Activated CD4-positive, alpha-beta memory T cell treated with anti-CD3 and anti-CD28 coated beads, Interleukin-2, amount 10 ng/mL, durations not matched to agents 7 days and 5 days (primary cell): ENCODE results near the gene ZBTB17. TPM values are rescaled to one million over a fixed set of nuclear protein-coding genes. Genes with fewer than 3 reads are reported as not detected.
"Not testable (repeated sequence)": the region's sequence is repeated elsewhere in the genome, so short reads cannot be mapped to it uniquely, and the experiment has no call there.

Source experiments
- CTCF ChIA-PET: fragments of 350-600 bp; sonication (Branson Sonifier 250); formaldehyde crosslinking; loops from one replicate; lab custom pipeline; 2021; ENCODE audit warnings: antibody characterized with exemption, inconsistent platforms; lab: Charles Lee
- POLR2A ChIA-PET: fragments of 350-600 bp; sonication (Branson Sonifier 250); formaldehyde crosslinking; loops from one replicate; lab custom pipeline; 2021; ENCODE audit warnings: antibody characterized with exemption; lab: Charles Lee
- DNase-seq: peaks from one replicate; pipeline ENCODE4 v3.0.0-alpha.2; 2020
- H3K27ac Mint-ChIP-seq: one replicate; pipeline ENCODE4 v1.8.0; 2021; ENCODE audit warnings: mild to moderate bottlenecking, mixed read lengths
- H3K27me3 Mint-ChIP-seq: one replicate; pipeline ENCODE4 v1.8.0; 2021; ENCODE audit warnings: mixed read lengths
- H3K36me3 Mint-ChIP-seq: one replicate; pipeline ENCODE4 v1.8.0; 2021; ENCODE audit warnings: low read depth, mixed read lengths
- H3K4me1 Mint-ChIP-seq: one replicate; pipeline ENCODE4 v1.8.0; 2021; ENCODE audit warnings: mixed read lengths
- H3K4me3 Mint-ChIP-seq: one replicate; pipeline ENCODE4 v1.8.0; 2021; ENCODE audit warnings: mild to moderate bottlenecking, mixed read lengths
- H3K9me3 Mint-ChIP-seq: one replicate; pipeline ENCODE4 v1.8.0; 2021; ENCODE audit warnings: mixed read lengths
- total RNA-seq, 2 experiments: library from RNA; stranded (reverse); gene quantifications; one replicate each; pipeline ENCODE4 v1.2.3, GENCODE V29; 2021

Gene ZBTB17
- total RNA-seq, result 10 to 100 TPM; 43.8 to 48.0 TPM

DNA sequence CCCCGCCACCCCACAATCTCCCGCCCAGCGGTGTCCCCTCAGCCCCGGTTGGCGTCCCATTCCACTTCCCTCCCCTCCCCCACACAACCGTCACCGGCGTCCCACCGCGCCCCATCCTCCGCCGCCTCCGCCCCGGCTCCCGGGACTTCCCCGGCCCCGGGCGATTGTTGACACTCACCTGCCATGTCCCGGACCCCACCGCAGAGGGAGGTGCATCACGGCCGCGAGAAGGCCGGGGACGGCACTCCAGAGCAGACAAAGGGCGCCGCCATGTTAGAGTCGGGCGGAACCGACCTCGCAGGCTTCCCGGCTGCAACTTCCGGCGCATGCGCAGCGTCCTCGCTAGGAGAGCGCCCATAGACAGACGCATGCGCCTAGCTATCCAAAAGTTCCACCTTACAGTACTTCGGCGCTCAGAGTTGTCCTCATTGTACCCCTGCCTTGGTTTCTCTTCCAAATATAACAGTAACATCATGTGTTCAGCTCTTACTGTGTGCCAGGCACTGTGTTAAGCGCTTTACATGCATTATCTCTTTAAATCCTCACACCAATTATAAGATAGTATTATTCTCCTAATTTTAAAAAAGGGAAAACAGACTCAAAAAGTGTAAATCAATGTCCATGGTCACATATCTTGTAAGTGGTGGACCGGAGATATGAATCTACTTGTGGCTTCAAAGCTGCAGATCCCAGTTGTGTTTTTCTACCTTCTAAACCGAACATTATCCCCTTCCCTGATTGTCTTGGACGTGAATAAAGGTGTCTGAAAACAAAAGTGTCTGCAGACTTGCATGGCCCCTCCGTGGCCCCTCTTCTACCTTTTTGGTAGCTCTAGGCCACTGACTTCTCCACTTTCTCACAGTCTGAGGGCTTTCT, at the start of gene ZBTB17:
Gene ZBTB17 (minus strand): TSS at position 297 of the 876 bp plus-strand sequence. CDS start 27,606 bp downstream, outside the sequence.
- no peaks in the 10 kb centered on the region for H3K27me3 Mint-ChIP-seq

GRCh38 chr1:16023050-16023653, 47.3 kb upstream of the ZBTB17 start:
- no peak for DNase-seq
- Mint-ChIP-seq H3K4me3 (no peak overlapping the region), H3K9me3 (no peaks in the 10 kb centered on the region), H3K27ac (no peak overlapping the region), H3K4me1 (no peaks in the 10 kb centered on the region), H3K27me3 (peaks cover 3% of the 10 kb centered on the region), H3K36me3 (no peaks in the 10 kb centered on the region)
- POLR2A ChIA-PET, result no interaction called here
- CTCF ChIA-PET, result no interaction called here

More for the DNA sequence above, at the start of gene ZBTB17:
- Mint-ChIP-seq H3K4me3 (peak within 1 kb of the TSS; percentile 88), H3K36me3 (peaks cover 23% of the 10 kb centered on the region), H3K27ac (peak within 1 kb of the TSS; percentile 76), H3K4me1 (peaks cover 36% of the 10 kb centered on the region), H3K9me3 (no peaks in the 10 kb centered on the region)
- ChIA-PET POLR2A (interaction anchor here (0.6 to 3.0 kb wide), 17 partner anchors 10 to 397 kb away, joined by 3 to 41 read pairs (median 4); partner anchors contain the start of genes DDI2, FBXO42 and SPEN), CTCF (interaction anchor here (0.7 to 2.1 kb wide), 8 partner anchors 10 to 184 kb away, joined by 3 to 7 read pairs (median 3); no protein-coding TSS in a partner anchor)
- peak; percentile 95 for DNase-seq

GRCh38 chr1:16022393-16022792, 46.5 kb upstream of the ZBTB17 start:
- H3K27ac Mint-ChIP-seq, result no peak overlapping the region
- H3K36me3 Mint-ChIP-seq, result no peaks in the 10 kb centered on the region
- ChIA-PET POLR2A (no interaction called here), CTCF (no interaction called here)
- no peaks in the 10 kb centered on the region for H3K4me1 Mint-ChIP-seq
- H3K9me3 Mint-ChIP-seq, result no peaks in the 10 kb centered on the region
- no peak overlapping the region for H3K4me3 Mint-ChIP-seq
- peaks cover 3% of the 10 kb centered on the region for H3K27me3 Mint-ChIP-seq
- DNase-seq, result no peak

DNA sequence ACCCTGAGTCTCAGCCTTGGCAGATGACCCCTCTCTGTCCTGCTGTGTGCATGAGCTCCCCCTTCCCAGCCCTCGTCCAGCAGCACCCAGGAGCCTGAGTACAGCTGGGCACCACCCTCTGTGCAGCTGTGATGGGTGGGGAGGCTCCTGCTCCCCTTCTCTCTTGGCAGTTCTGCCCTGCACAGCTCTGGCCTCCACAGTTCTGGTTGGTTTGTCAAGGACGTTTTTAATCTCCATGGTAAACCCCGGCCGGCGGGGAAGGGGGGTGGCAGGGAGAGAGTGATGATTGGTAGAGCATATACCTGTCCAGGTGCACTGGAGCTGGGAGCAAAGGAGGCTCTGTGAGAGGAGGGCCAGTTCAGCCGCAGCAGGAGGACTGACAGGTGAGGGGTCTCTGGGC, 45.8 kb upstream of the ZBTB17 start, which contains the start of gene CLCNKA:
Gene CLCNKA (plus strand): TSS at position 356 of the 400 bp plus-strand sequence. CDS start 584 bp downstream, outside the sequence.
- CTCF ChIA-PET, result no interaction called here
- no peak for DNase-seq
- POLR2A ChIA-PET, result no interaction called here
- no peak within 1 kb of the TSS for H3K27ac Mint-ChIP-seq
- peaks cover 3% of the 10 kb centered on the region for H3K27me3 Mint-ChIP-seq
- no peaks in the 10 kb centered on the region for H3K36me3 Mint-ChIP-seq
- no peaks in the 10 kb centered on the region for H3K9me3 Mint-ChIP-seq
- no peaks in the 10 kb centered on the region for H3K4me1 Mint-ChIP-seq
- no peak within 1 kb of the TSS for H3K4me3 Mint-ChIP-seq

DNA sequence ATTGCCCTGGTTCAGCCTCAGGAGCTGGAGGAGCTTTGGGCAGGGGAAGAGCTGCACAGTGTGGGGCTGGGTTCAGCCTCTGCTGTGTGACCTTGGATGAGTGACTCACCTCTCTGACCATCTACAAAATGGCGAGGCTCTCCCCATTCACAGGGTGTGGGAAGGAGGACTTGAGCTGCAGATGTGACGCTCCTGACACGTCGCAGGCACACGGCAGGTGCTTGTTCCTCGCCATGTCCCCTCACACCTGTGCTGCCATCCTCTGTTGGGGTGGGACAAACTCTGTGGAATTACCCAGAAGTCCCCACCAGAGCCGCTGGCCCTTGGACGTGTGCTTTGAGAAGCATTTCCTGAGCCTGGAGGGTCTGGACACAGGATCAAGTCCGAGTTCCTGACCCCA, 45.0 kb upstream of the ZBTB17 start:
- H3K9me3 Mint-ChIP-seq, DNase-seq, H3K27me3 Mint-ChIP-seq, H3K27ac Mint-ChIP-seq, H3K36me3 Mint-ChIP-seq, H3K4me3 Mint-ChIP-seq, H3K4me1 Mint-ChIP-seq, POLR2A ChIA-PET: not testable (repeated sequence)
- CTCF ChIA-PET, result interaction anchor here (0.9 to 1.6 kb wide), 2 partner anchors 11 to 13 kb away, joined by 3 to 4 read pairs; no protein-coding TSS in a partner anchor

GRCh38 chr1:16020325-16020724, 44.4 kb upstream of the ZBTB17 start:
- peaks cover 3% of the 10 kb centered on the region for H3K27me3 Mint-ChIP-seq
- no peak overlapping the region for H3K4me3 Mint-ChIP-seq
- POLR2A ChIA-PET, result no interaction called here
- DNase-seq, result no peak
- no peak overlapping the region for H3K27ac Mint-ChIP-seq
- no peaks in the 10 kb centered on the region for H3K36me3 Mint-ChIP-seq
- CTCF ChIA-PET, result interaction anchor here (0.9 to 1.6 kb wide), 2 partner anchors 10 to 13 kb away, joined by 3 to 4 read pairs; no protein-coding TSS in a partner anchor
- H3K4me1 Mint-ChIP-seq, result no peaks in the 10 kb centered on the region
- no peaks in the 10 kb centered on the region for H3K9me3 Mint-ChIP-seq

DNA sequence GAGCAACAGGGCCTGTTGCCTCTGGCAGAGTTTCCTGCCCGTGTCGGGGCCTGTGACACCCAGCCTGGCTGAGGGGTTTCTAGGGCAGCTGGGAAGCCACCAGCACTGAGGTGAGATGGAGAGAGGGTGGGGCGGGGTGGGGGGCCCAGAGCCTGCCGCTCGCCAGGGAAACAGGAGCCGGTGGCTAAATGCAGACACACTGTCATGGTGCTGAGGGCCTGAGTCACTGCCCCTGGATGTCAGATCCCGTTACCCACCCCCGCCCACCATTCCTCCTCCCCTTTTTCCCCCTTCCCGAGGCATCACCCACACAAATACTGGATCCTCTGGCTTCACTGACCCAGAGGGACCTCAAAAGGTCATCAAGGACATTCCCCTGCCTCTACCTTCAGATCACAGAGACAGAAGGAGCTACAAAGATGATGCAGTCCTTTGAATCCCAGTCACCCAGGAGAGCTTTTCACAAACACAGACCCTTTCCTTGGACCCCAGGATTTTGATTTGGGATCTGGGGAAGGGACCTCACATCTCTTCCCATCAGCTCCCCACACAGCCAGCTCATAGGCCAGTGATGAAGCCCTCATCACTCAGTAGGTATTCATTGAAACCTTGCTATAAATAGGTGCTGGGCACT, 43.9 kb upstream of the ZBTB17 start:
- H3K9me3 Mint-ChIP-seq, result no peaks in the 10 kb centered on the region
- DNase-seq, result no peak
- POLR2A ChIA-PET, result no interaction called here
- H3K27me3 Mint-ChIP-seq, result peaks cover 3% of the 10 kb centered on the region
- no peak overlapping the region for H3K27ac Mint-ChIP-seq
- no peaks in the 10 kb centered on the region for H3K36me3 Mint-ChIP-seq
- H3K4me1 Mint-ChIP-seq, result no peaks in the 10 kb centered on the region
- CTCF ChIA-PET, result interaction anchor here (0.6 to 1.6 kb wide), 2 partner anchors 12 to 228 kb away, joined by 3 to 4 read pairs; no protein-coding TSS in a partner anchor
- no peak overlapping the region for H3K4me3 Mint-ChIP-seq

DNA sequence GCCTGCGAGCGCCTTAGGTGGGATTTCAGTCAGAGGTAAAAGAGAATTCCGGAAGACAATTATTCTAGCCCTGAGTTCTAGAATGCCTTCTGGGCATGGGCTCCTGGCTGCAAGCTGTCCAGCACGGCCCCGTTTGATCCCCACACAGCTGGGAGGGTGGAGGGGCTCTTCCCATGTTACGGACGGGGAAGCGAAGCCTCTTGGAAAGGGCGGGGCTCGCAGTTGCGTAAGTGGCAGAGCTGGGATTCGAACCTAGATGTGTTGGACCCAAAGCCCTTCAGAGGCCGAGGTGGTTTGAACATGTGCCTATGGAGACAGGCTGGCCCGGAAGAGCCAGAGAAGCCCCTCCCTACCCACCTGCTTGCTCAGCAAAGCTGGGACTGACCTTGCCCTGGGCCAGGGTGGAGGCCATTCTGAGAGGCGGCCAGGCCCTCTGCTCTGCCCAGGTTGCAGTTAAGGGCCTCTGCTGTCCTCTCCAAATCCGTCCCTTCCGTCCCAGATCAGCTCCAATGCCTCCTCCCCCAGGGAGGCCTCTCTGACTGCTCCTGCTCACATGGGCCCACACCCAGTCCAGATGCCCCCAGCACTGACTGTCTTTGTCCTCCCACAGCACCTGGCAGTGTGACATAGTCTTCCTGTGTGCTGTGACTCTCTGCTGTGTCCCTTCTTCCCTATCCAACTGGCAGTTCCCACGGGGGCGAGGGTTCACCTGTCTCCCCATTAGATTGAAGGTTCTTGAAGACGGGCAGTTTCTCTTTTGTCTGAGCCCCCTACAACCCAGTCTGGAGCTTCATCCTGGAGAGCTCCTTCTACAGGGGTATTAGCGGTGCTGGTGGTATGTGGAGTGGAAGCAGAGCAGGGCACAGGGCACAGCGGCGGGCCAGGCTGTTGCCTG, 43.1 kb upstream of the ZBTB17 start:
- CTCF ChIA-PET, result interaction anchor here (0.6 to 1.6 kb wide), 2 partner anchors 11 to 227 kb away, joined by 3 to 4 read pairs; no protein-coding TSS in a partner anchor
- no peaks in the 10 kb centered on the region for H3K9me3 Mint-ChIP-seq
- no peak for DNase-seq
- no peaks in the 10 kb centered on the region for H3K36me3 Mint-ChIP-seq
- peaks cover 9% of the 10 kb centered on the region for H3K27me3 Mint-ChIP-seq
- no peaks in the 10 kb centered on the region for H3K4me1 Mint-ChIP-seq
- no peak overlapping the region for H3K4me3 Mint-ChIP-seq
- no peak overlapping the region for H3K27ac Mint-ChIP-seq
- POLR2A ChIA-PET, result no interaction called here

DNA sequence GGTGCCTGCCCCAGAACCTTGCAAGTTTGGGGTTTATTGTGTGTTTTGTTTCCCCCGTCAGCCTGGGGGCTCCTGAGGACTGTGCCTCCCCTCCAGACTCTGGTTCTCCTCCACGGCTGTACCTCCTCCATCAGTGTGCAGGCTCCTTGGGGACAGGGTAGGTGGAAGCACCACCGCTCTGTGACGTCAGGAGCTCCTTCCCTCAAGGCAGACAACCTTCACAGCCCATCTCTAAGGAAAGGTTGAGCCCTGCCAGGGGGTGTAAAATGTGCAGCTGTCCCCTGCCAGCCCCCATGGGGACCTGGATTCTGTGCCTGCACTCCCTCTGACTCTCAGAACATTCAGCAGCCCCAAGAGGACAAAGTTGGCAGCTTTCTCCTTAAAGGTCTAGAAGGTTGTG, 42.4 kb upstream of the ZBTB17 start:
- Mint-ChIP-seq H3K36me3 (no peaks in the 10 kb centered on the region), H3K9me3 (no peaks in the 10 kb centered on the region), H3K4me1 (no peaks in the 10 kb centered on the region), H3K27ac (no peak overlapping the region), H3K27me3 (peaks cover 12% of the 10 kb centered on the region), H3K4me3 (no peak overlapping the region)
- DNase-seq, result no peak
- POLR2A ChIA-PET, result no interaction called here
- CTCF ChIA-PET, result no interaction called here

- no peaks in the 10 kb centered on the region for H3K36me3 Mint-ChIP-seq
- H3K4me1 Mint-ChIP-seq, result no peaks in the 10 kb centered on the region
- POLR2A ChIA-PET, result no interaction called here
- H3K27me3 Mint-ChIP-seq, result peaks cover 12% of the 10 kb centered on the region
- H3K4me3 Mint-ChIP-seq, result no peak within 1 kb of the TSS
- no peak for DNase-seq
- H3K9me3 Mint-ChIP-seq, result no peaks in the 10 kb centered on the region
- H3K27ac Mint-ChIP-seq, result no peak within 1 kb of the TSS
- CTCF ChIA-PET, result no interaction called here
Measured at GRCh38 chr1:16017461-16018303, 41.8 kb upstream of the ZBTB17 start, which contains the start of gene HSPB7. HSPB7 (minus strand) TSS chr1:16018043; CDS start chr1:16017963, 80 bp downstream.

- H3K27me3 Mint-ChIP-seq, result peaks cover 16% of the 10 kb centered on the region
- H3K4me3 Mint-ChIP-seq, result no peak overlapping the region
- no peak overlapping the region for H3K27ac Mint-ChIP-seq
- H3K4me1 Mint-ChIP-seq, result peaks cover 5% of the 10 kb centered on the region
- POLR2A ChIA-PET, result no interaction called here
- CTCF ChIA-PET, result no interaction called here
- no peaks in the 10 kb centered on the region for H3K9me3 Mint-ChIP-seq
- H3K36me3 Mint-ChIP-seq, result no peaks in the 10 kb centered on the region
- DNase-seq, result no peak
Measured at GRCh38 chr1:16017076-16017460, 41.2 kb upstream of the ZBTB17 start.
